Myocyte (in vitro differentiated cells): ENCODE results near the gene KLHDC4. TPM values are rescaled to one million over a fixed set of nuclear protein-coding genes. Genes with fewer than 3 reads are reported as not detected.

Experiments used
- DNase-seq: peaks from one replicate; pipeline ENCODE4 v3.0.0-alpha.2; 2012; ENCODE audit warnings: low read depth
- total RNA-seq: library from RNA; depleted of rRNA; stranded (reverse); fragments of >200 nt; gene quantifications from 2 replicates; pipeline ENCODE4 v1.2.3, GENCODE V29; 2014

Gene KLHDC4
- total RNA-seq, 1 donor from 2014 or later: 27.1 TPM

GRCh38 chr16:87701505-87701921 lies 64.3 kb downstream of the KLHDC4 start:
- DNase-seq: no peak

GRCh38 chr16:87701078-87701460 lies 64.7 kb downstream of the KLHDC4 start:
- no peak for DNase-seq

GRCh38 chr16:87700406-87701077 lies 65.2 kb downstream of the KLHDC4 start:
- DNase-seq: no peak

- DNase-seq: no peak
Observed at GRCh38 chr16:87698676-87699199, 67.0 kb downstream of the KLHDC4 start.

- no peak for DNase-seq
Observed at GRCh38 chr16:87698241-87698640, 67.5 kb downstream of the KLHDC4 start.

GRCh38 chr16:87697792-87698191 lies 68.0 kb downstream of the KLHDC4 start:
- DNase-seq: no peak

- no peak for DNase-seq
Observed at GRCh38 chr16:87697256-87697655, 68.5 kb downstream of the KLHDC4 start.

- no peak for DNase-seq
Observed at GRCh38 chr16:87696726-87697125, 69.1 kb downstream of the KLHDC4 start.

GRCh38 chr16:87695534-87695933 lies 70.3 kb downstream of the KLHDC4 start:
- no peak for DNase-seq

GRCh38 chr16:87694441-87695125 lies 71.2 kb downstream of the KLHDC4 start:
- DNase-seq: peak; percentile 13

GRCh38 chr16:87693827-87694226 lies 72.0 kb downstream of the KLHDC4 start:
- no peak for DNase-seq

GRCh38 chr16:87692756-87693155 lies 73.0 kb downstream of the KLHDC4 start:
- no peak for DNase-seq

GRCh38 chr16:87692176-87692575 lies 73.6 kb downstream of the KLHDC4 start:
- DNase-seq: no peak

GRCh38 chr16:87691686-87692079 lies 74.1 kb downstream of the KLHDC4 start:
- DNase-seq: no peak

GRCh38 chr16:87690911-87691685 lies 74.7 kb downstream of the KLHDC4 start:
- no peak for DNase-seq

- no peak for DNase-seq
Observed at GRCh38 chr16:87689956-87690465, 75.8 kb downstream of the KLHDC4 start.

GRCh38 chr16:87688876-87689815 lies 76.6 kb downstream of the KLHDC4 start:
- no peak for DNase-seq

- no peak for DNase-seq
Observed at GRCh38 chr16:87687998-87688529, 77.7 kb downstream of the KLHDC4 start.

- peak; percentile 5 for DNase-seq
Observed at GRCh38 chr16:87687126-87687910, 78.5 kb downstream of the KLHDC4 start.

GRCh38 chr16:87686697-87687096 lies 79.1 kb downstream of the KLHDC4 start:
- no peak for DNase-seq
